Parathyroid adenoma (tissue), 2 donors: ENCODE measurements around the gene BTG1.

Source experiments
- H2AFZ ChIP-seq: fragments of 300-600 bp; sonication (generic); one replicate; pipeline ENCODE4 v1.7.0; 2017; ENCODE audit warnings: antibody characterized with exemption, mild to moderate bottlenecking
- H3K27ac ChIP-seq: fragments of 300-600 bp; sonication (generic); one replicate; pipeline ENCODE4 v1.7.0; 2017
- H3K27me3 ChIP-seq: fragments of 300-600 bp; sonication (generic); one replicate; pipeline ENCODE4 v1.7.0; 2017; ENCODE audit warnings: low read length; ENCODE audit not compliant: control insufficient read depth, insufficient read depth
- H3K36me3 ChIP-seq: fragments of 300-600 bp; sonication (generic); one replicate; pipeline ENCODE4 v1.7.0; 2017; ENCODE audit warnings: low read length; ENCODE audit not compliant: control insufficient read depth, insufficient read depth
- H3K4me1 ChIP-seq: fragments of 300-600 bp; sonication (generic); one replicate; pipeline ENCODE4 v1.7.0; 2017; ENCODE audit warnings: control low read depth
- H3K4me2 ChIP-seq: fragments of 300-600 bp; sonication (generic); one replicate; pipeline ENCODE4 v1.7.0; 2017; ENCODE audit warnings: low read length
- H3K4me3 ChIP-seq: fragments of 300-600 bp; sonication (generic); one replicate; pipeline ENCODE4 v1.7.0; 2017; ENCODE audit warnings: low read depth, low read length
- H3K79me2 ChIP-seq: fragments of 300-600 bp; sonication (generic); one replicate; pipeline ENCODE4 v1.7.0; 2017; ENCODE audit warnings: control low read depth
- H3K9ac ChIP-seq: fragments of 300-600 bp; sonication (generic); one replicate; pipeline ENCODE4 v1.7.0; 2017; ENCODE audit warnings: mild to moderate bottlenecking
- H3K9me3 ChIP-seq: fragments of 300-600 bp; sonication (generic); one replicate; pipeline ENCODE4 v1.7.0; 2017; ENCODE audit warnings: low read length; ENCODE audit not compliant: control insufficient read depth
- TF ChIP-seq, protein P1 (sequence below): fragments of 300-600 bp; sonication (generic); IDR thresholded peaks from one replicate; pipeline ENCODE4 v1.7.0; 2017; ENCODE audit warnings: antibody characterized with exemption, mild to moderate bottlenecking
- donor health status: primary hyperparathyroidism.

BTG1 gene

DNA sequence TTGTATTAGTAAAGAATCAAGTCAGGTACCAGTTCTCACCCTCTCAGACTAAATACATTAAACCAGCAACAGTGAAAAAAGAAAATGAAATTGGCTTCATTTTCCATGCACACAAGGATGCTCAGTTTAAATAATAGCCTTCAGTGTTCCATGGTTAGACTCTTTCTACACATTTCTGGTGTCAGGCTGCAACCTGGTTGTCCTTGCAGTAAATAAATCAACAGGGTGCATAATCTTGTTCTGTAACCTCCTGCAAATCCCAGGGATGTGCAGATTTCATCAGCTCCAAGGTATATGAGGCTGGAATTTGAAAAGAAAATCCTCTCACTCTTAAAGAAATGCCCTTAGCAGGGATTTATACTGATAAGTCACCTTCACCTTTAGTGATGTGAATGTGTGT lies 46.7 kb upstream of the BTG1 start:
- no peak overlapping the region for H3K4me2 ChIP-seq
- no peaks in the 10 kb centered on the region for H3K9me3 ChIP-seq
- H3K9ac ChIP-seq: no peak overlapping the region
- no peaks in the 10 kb centered on the region for H3K79me2 ChIP-seq
- no peaks in the 10 kb centered on the region for H3K36me3 ChIP-seq
- no peak overlapping the region for H2AFZ ChIP-seq
- TF ChIP-seq, protein P1, sequence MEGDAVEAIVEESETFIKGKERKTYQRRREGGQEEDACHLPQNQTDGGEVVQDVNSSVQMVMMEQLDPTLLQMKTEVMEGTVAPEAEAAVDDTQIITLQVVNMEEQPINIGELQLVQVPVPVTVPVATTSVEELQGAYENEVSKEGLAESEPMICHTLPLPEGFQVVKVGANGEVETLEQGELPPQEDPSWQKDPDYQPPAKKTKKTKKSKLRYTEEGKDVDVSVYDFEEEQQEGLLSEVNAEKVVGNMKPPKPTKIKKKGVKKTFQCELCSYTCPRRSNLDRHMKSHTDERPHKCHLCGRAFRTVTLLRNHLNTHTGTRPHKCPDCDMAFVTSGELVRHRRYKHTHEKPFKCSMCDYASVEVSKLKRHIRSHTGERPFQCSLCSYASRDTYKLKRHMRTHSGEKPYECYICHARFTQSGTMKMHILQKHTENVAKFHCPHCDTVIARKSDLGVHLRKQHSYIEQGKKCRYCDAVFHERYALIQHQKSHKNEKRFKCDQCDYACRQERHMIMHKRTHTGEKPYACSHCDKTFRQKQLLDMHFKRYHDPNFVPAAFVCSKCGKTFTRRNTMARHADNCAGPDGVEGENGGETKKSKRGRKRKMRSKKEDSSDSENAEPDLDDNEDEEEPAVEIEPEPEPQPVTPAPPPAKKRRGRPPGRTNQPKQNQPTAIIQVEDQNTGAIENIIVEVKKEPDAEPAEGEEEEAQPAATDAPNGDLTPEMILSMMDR: no peak
- no peaks in the 10 kb centered on the region for H3K4me1 ChIP-seq
- no peak overlapping the region for H3K27ac ChIP-seq
- no peak overlapping the region for H3K4me3 ChIP-seq
- no peaks in the 10 kb centered on the region for H3K27me3 ChIP-seq

DNA sequence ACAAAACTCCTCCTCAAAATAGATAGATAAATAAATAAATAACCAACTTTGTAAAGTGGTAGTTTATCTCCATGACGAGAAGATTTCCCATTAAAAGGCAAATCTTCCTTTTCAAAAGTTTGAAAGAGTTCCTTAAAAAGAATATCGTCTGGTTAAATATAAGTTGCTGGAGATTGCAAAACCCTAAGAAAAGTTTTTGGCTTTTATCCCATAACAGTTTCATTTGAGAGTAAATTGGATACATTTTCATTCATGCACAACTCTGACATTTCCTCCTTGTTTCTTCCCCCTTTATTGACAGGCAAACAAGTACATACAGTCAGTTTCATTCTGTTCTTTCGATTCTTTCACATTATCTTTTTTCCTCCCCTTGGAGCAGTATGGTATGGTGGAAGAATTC lies 45.4 kb upstream of the BTG1 start:
- no peaks in the 10 kb centered on the region for H3K4me1 ChIP-seq
- H3K27ac ChIP-seq: no peak overlapping the region
- H2AFZ ChIP-seq: no peak overlapping the region
- H3K9me3 ChIP-seq: no peaks in the 10 kb centered on the region
- no peaks in the 10 kb centered on the region for H3K36me3 ChIP-seq
- H3K4me2 ChIP-seq: no peak overlapping the region
- H3K9ac ChIP-seq: no peak overlapping the region
- H3K4me3 ChIP-seq: no peak overlapping the region
- TF ChIP-seq, protein P1: no peak
- no peaks in the 10 kb centered on the region for H3K27me3 ChIP-seq
- no peaks in the 10 kb centered on the region for H3K79me2 ChIP-seq

DNA sequence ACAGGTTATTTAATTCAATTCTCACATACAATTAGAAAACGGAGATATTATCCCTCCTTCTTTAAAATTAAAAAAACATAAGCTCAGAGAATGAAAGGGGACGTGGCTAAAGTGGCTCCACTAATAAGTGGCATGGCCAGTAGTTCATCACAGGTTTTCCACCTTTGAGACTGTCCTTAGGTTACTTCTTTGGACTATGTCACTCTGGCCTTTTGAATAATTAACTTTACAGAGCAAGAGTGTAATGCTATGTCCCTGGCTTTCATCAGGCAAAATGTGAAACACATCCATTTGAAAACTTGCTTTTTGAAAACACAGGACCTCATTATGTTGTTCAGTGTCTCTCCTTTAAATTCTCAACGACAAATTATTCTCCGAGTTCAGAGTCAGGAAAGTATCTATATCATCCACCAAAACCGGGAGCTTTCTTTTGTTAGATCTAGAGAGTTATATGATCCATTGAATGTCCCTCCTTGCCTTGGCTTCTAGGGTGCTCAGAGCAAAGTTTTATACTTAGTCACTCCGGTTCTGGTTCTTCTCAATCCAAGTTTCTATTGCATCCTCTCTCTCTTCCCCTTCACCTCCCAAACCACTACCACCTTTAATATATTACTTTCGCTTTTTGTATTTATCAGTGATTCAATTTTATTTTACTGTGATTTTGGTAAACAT lies 43.0 kb upstream of the BTG1 start:
- Histone ChIP-seq H3K4me2 (no peak overlapping the region), H3K36me3 (no peaks in the 10 kb centered on the region), H3K27ac (no peak overlapping the region), H3K4me1 (no peaks in the 10 kb centered on the region), H3K9me3 (no peaks in the 10 kb centered on the region), H3K79me2 (no peaks in the 10 kb centered on the region), H2AFZ (no peak overlapping the region), H3K9ac (no peak overlapping the region), H3K4me3 (no peak overlapping the region), H3K27me3 (no peaks in the 10 kb centered on the region)
- TF ChIP-seq, protein P1: no peak

DNA sequence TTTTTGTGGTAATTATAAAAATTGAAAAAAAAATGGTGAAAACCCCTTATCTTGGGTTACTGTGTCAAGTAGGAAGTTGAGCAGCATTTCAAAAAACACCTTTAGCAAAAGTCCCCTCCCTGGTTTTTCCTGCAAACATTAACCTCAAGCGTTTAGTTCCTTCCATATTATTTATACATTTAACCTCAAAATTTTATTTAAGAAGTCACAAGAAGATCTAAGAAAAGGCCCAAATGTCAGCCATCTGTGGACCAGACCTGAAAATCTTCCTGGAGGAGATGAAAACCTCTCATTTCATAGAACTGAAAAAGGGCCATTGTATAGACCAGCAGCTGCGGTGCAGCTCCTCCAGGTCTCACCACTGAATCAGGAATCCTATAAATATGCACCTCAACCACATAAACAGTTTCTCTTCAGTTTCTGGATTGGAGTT lies 40.4 kb upstream of the BTG1 start:
- no peaks in the 10 kb centered on the region for H3K4me1 ChIP-seq
- H3K9me3 ChIP-seq: no peaks in the 10 kb centered on the region
- no peak overlapping the region for H3K4me2 ChIP-seq
- no peaks in the 10 kb centered on the region for H3K27me3 ChIP-seq
- no peaks in the 10 kb centered on the region for H3K36me3 ChIP-seq
- H2AFZ ChIP-seq: no peak overlapping the region
- TF ChIP-seq, protein P1: no peak
- H3K9ac ChIP-seq: no peak overlapping the region
- H3K4me3 ChIP-seq: no peak overlapping the region
- no peak overlapping the region for H3K27ac ChIP-seq
- H3K79me2 ChIP-seq: no peaks in the 10 kb centered on the region

DNA sequence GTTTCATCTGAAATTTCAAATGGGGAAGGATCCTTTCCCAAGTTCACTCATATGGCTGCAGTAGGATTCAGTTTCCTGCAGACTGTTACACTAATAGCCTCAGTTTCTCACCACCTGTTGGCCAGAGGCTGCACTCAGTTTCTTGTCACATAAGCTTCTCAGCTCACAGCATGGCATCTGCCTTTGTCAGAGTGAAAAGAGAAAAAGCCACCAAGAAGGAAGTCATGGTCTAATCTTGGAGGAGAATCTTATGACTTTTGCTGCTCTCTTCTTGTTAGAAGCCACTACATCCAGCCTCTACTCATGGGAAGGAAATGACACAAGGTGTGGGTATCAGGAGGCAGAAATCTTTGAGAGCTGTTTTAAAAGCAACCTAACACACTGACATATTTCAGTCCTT lies 39.4 kb upstream of the BTG1 start:
- Histone ChIP-seq H3K4me3 (no peak overlapping the region), H3K4me1 (no peaks in the 10 kb centered on the region), H3K36me3 (no peaks in the 10 kb centered on the region)

More for the DNA sequence above, 39.4 kb upstream of the BTG1 start:
- Histone ChIP-seq H3K4me2 (no peak overlapping the region), H3K9me3 (no peaks in the 10 kb centered on the region), H3K9ac (no peak overlapping the region), H3K27ac (no peak overlapping the region), H3K27me3 (no peaks in the 10 kb centered on the region), H3K79me2 (no peaks in the 10 kb centered on the region), H2AFZ (no peak overlapping the region)
- TF ChIP-seq, protein P1: no peak
